Adrenal gland (tissue), 12 donors: ENCODE measurements around the gene PLPPR4. TPM values are rescaled to one million over a fixed set of nuclear protein-coding genes. Genes with fewer than 3 reads are reported as not detected.

Experiments
- DNase-seq, 7 donors: peaks; one replicate each; pipeline ENCODE4 v3.0.0-alpha.2; 2019 to 2020
- H3K27ac ChIP-seq, 5 donors: fragments of 200-600 bp; sonication (generic) in 4 of 5; 1 replicate in 3 of 5; 2 replicates in 2 of 5; pipeline versions ENCODE4 v1.5.1 to v1.8.0; 2016 to 2020; ENCODE audit warnings: mild to moderate bottlenecking in 1 of 5
- H3K27me3 ChIP-seq: fragments of 200-600 bp; 2 replicates; pipeline ENCODE4 v1.8.0; 2021
- H3K36me3 ChIP-seq, 2 donors: fragments of 200-600 bp; replicated peaks in 1 of 2; 1 replicate in 1 of 2; 2 replicates in 1 of 2; pipeline versions ENCODE4 v1.5.1 to v1.8.0; 2018 to 2022
- H3K4me1 ChIP-seq, 2 donors: fragments of 200-600 bp; replicated peaks in 1 of 2; 1 replicate in 1 of 2; 2 replicates in 1 of 2; pipeline versions ENCODE4 v1.5.1 to v1.8.0; 2018 to 2021
- H3K4me3 ChIP-seq, 4 donors: fragments of 200-600 bp; sonication (generic) in 3 of 4; one replicate each; pipeline ENCODE4 v1.5.1; 2016 to 2018
- H3K9me3 ChIP-seq, 3 donors: fragments of 200-600 bp; sonication (generic) in 1 of 3; replicated peaks in 1 of 3; 1 replicate in 2 of 3; 2 replicates in 1 of 3; pipeline versions ENCODE4 v1.5.1 to v1.8.0; 2016 to 2021
- CTCF ChIP-seq, 6 experiments: fragments of 450-650 bp in 4 of 6; fragments of 200-600 bp in 2 of 6; sonication (generic) in 1 of 6; IDR thresholded peaks; 1 replicate in 5 of 6; 2 replicates in 1 of 6; pipeline versions ENCODE4 v1.5.1 to v1.8.0; 2016 to 2021; ENCODE audit warnings: antibody characterized with exemption in 6 of 6, mild to moderate bottlenecking in 2 of 6, moderate library complexity in 1 of 6
- POLR2A ChIP-seq, 2 donors: fragments of 450-650 bp; IDR thresholded peaks; one replicate each; pipeline ENCODE4 v1.6.1; 2017; ENCODE audit warnings: antibody characterized with exemption in 2 of 2, mild to moderate bottlenecking in 2 of 2, moderate library complexity in 1 of 2
- WGBS, 4 donors: extraction: QIAGEN DNeasy Blood & Tissue Kit in 2 of 4; methylation state at CpG; one replicate each; pipeline versions ENCODE4 v1.1.5 to v1.1.7; 2013 to 2017; 5-methylcytosine and 5-hydroxymethylcytosine counted together
- intact Hi-C, 2 donors: fragments of 100-400 bp; cut with DNase I; formaldehyde crosslinking; loops; one replicate each; pipeline versions ENCODE4 v1.14.1 to v1.15.0; 2022 to 2023
- polyA plus RNA-seq, 3 donors: library from polyadenylated mRNA; stranded (reverse); fragments of 200-250 nt in 2 of 3; fragments of 350-450 nt in 1 of 3; fragmentation: Illumina TruSeq in 1 of 3; extraction: RNeasy Lipid Tissue Mini Kit (QIAGEN cat#74804) in 1 of 3; gene quantifications; one replicate each; pipeline ENCODE4 v1.2.3, GENCODE V29; 2013 to 2014
- total RNA-seq, 9 donors: library from RNA; depleted of rRNA in 4 of 9; stranded (reverse); fragments of >200 nt in 4 of 9; fragments of 120-200 nt in 1 of 9; fragmentation: NEBNext Ultra II Directional in 1 of 9; extraction: Animal tissue kit (Norgen Biotek cat#: 25700) in 1 of 9; gene quantifications; one replicate each; pipeline versions ENCODE4 v1.1.0 to v1.2.4, GENCODE V29; 2013 to 2023
- donor health status: healthy with polysubstance abuse.
- donor health status: Bipolar disorder and iron deficiency.
- donor health status: DM: yes; HTN: yes; CAD: no.
- donor health status: DM: no; HTN: no; CAD: no.
- donor health status: DM: no; HTN: no; CAD: no.
- donor health status: DM: yes; HTN: yes; CAD: no.

PLPPR4 gene
- total and polyA plus RNA-seq, 12 donors = 0.04 to 1.3 (median 0.37) TPM; not detected in 3

GRCh38 chr1:99327357-99327756, 63.1 kb downstream of the PLPPR4 start:
- no peak overlapping the region for H3K4me3 ChIP-seq
- no peak for TF ChIP-seq POLR2A (IDR thresholded peaks at IDR 0.05)
- no peak for TF ChIP-seq CTCF (IDR thresholded peaks at IDR 0.05)
- no peaks in the 10 kb centered on the region for H3K27me3 ChIP-seq
- WGBS, 4 donors = 55 to 75% (median 62%) methylated on average over 3 of the region's 3 CpGs
- H3K36me3 ChIP-seq = no peaks in the 10 kb centered on the region
- DNase-seq = no peak
- H3K4me1 ChIP-seq = no peaks in the 10 kb centered on the region
- no peak overlapping the region for H3K27ac ChIP-seq
- intact Hi-C loops = no loop called here
- H3K9me3 ChIP-seq = no peaks in the 10 kb centered on the region

GRCh38 chr1:99328171-99328570, 63.9 kb downstream of the PLPPR4 start:
- no peaks in the 10 kb centered on the region for H3K4me1 ChIP-seq
- no peaks in the 10 kb centered on the region for H3K27me3 ChIP-seq
- no peaks in the 10 kb centered on the region for H3K9me3 ChIP-seq
- no peak overlapping the region for H3K27ac ChIP-seq
- DNase-seq = no peak
- intact Hi-C loops = no loop called here
- no peaks in the 10 kb centered on the region for H3K36me3 ChIP-seq
- no peak overlapping the region for H3K4me3 ChIP-seq
- WGBS, 4 donors = 63 to 84% (median 67%) methylated on average over 1 of the region's 1 CpG
- TF ChIP-seq CTCF (IDR thresholded peaks at IDR 0.05) = no peak
- TF ChIP-seq POLR2A (IDR thresholded peaks at IDR 0.05) = no peak

GRCh38 chr1:99331083-99331482, 66.8 kb downstream of the PLPPR4 start:
- Histone ChIP-seq H3K36me3 (no peaks in the 10 kb centered on the region), H3K4me3 (no peak overlapping the region), H3K27ac (no peak overlapping the region), H3K4me1 (no peaks in the 10 kb centered on the region), H3K9me3 (no peaks in the 10 kb centered on the region), H3K27me3 (no peaks in the 10 kb centered on the region)
- whole genome bisulfite sequencing, 4 donors = 53 to 84% (median 80%) methylated on average over 2 to 3 of the region's 3 CpGs
- intact Hi-C loops = no loop called here
- no peak for DNase-seq
- TF ChIP-seq CTCF (IDR thresholded peaks at IDR 0.05) (no peak), POLR2A (IDR thresholded peaks at IDR 0.05) (no peak)

GRCh38 chr1:99331636-99332035, 67.3 kb downstream of the PLPPR4 start:
- Histone ChIP-seq H3K27me3 (no peaks in the 10 kb centered on the region), H3K27ac (no peak overlapping the region), H3K36me3 (no peaks in the 10 kb centered on the region), H3K4me3 (no peak overlapping the region), H3K9me3 (no peaks in the 10 kb centered on the region), H3K4me1 (no peaks in the 10 kb centered on the region)
- DNase-seq = no peak
- TF ChIP-seq CTCF (IDR thresholded peaks at IDR 0.05) (no peak), POLR2A (IDR thresholded peaks at IDR 0.05) (no peak)
- WGBS, 4 donors = 56 to 67% (median 61%) methylated on average over 2 of the region's 2 CpGs
- intact Hi-C loops = no loop called here
